ENCODE measurements around the gene APC. TPM values are rescaled to one million over a fixed set of nuclear protein-coding genes. Genes with fewer than 3 reads are reported as not detected.

Gene APC
- total RNA-seq, 6 donors from 2014 or later: 38.4 to 95.3 (median 71.6) TPM

DNA sequence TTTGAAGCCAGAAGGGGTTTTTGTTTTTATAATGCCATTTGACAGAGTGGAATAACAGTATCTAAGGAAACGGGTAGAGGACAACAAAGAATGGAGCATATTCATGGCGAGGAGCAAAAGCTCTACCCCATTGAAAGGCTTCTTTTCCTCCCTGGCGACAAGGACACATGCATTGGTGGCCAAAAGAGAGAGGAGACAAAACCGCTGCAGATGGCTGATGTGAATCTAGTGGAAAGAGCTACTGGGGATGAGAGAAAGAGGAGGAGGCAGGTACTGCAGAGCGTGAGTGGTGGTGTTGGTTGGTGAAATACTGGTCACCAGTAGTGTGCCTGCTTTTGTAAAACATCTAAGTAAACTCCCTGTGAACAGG is 491 bp downstream of the APC start:
- peak overlapping the region; percentile 39 to 80 (median 70) for H3K27ac ChIP-seq
- H3K4me3 ChIP-seq: peak overlapping the region; percentile 61 to 66 (median 64)
- 29 to 32% methylated on average over 5 of the region's 5 CpGs for WGBS, 2 donors
- H3K36me3 ChIP-seq: no peaks in the 10 kb centered on the region
- no peaks in the 10 kb centered on the region for H3K27me3 ChIP-seq
- peaks cover 7 to 23% (median 13%) of the 10 kb centered on the region in 4 donors for H3K4me1 ChIP-seq
- peak in 1 of 2 donors; percentile 41 for ATAC-seq (ENCODE audit: low FRiP score in 2 of 2)
- TF ChIP-seq, protein P1, sequence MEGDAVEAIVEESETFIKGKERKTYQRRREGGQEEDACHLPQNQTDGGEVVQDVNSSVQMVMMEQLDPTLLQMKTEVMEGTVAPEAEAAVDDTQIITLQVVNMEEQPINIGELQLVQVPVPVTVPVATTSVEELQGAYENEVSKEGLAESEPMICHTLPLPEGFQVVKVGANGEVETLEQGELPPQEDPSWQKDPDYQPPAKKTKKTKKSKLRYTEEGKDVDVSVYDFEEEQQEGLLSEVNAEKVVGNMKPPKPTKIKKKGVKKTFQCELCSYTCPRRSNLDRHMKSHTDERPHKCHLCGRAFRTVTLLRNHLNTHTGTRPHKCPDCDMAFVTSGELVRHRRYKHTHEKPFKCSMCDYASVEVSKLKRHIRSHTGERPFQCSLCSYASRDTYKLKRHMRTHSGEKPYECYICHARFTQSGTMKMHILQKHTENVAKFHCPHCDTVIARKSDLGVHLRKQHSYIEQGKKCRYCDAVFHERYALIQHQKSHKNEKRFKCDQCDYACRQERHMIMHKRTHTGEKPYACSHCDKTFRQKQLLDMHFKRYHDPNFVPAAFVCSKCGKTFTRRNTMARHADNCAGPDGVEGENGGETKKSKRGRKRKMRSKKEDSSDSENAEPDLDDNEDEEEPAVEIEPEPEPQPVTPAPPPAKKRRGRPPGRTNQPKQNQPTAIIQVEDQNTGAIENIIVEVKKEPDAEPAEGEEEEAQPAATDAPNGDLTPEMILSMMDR (IDR thresholded peaks at IDR 0.05): no peak
- TF ChIP-seq POLR2AphosphoS5 (IDR thresholded peaks at IDR 0.05): no peak
- TF ChIP-seq EP300 (IDR thresholded peaks at IDR 0.05): no peak
- TF ChIP-seq POLR2A (IDR thresholded peaks at IDR 0.05): no peak
- DNase-seq: no peak
- H3K9me3 ChIP-seq: no peaks in the 10 kb centered on the region

DNA sequence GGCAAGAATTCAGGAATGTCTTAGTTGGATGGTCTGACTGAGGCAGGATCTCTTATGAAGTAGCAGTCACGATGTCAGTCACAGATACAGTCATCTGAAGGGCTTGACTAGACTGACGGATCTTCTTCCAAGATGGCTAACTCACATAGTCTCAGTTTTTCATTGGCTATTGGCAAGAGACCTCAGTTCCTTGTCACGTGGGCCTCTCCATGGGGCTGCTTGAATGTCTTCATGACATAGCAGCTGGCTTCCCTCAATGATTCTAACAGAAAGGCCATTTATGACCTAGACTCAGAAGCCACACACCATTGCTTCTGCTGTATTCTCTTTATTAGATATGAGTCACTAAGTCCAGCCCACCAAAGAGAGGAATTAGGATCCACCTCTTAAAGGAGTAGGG is 4.7 kb downstream of the APC start:
- Histone ChIP-seq H3K4me1 (peaks cover 7 to 15% (median 10%) of the 10 kb centered on the region in 4 donors), H3K9me3 (no peaks in the 10 kb centered on the region), H3K4me3 (no peak overlapping the region), H3K27ac (no peak overlapping the region), H3K36me3 (no peaks in the 10 kb centered on the region), H3K27me3 (no peaks in the 10 kb centered on the region)
- 87 to 94% methylated on average over 3 of the region's 3 CpGs for WGBS, 2 donors
- no peak for TF ChIP-seq EP300 (IDR thresholded peaks at IDR 0.05)
- TF ChIP-seq, protein P1 (IDR thresholded peaks at IDR 0.05): no peak
- no peak for TF ChIP-seq POLR2AphosphoS5 (IDR thresholded peaks at IDR 0.05)
- TF ChIP-seq POLR2A (IDR thresholded peaks at IDR 0.05): no peak
- no peak for DNase-seq
- ATAC-seq (ENCODE audit: low FRiP score in 2 of 2): no peak

DNA sequence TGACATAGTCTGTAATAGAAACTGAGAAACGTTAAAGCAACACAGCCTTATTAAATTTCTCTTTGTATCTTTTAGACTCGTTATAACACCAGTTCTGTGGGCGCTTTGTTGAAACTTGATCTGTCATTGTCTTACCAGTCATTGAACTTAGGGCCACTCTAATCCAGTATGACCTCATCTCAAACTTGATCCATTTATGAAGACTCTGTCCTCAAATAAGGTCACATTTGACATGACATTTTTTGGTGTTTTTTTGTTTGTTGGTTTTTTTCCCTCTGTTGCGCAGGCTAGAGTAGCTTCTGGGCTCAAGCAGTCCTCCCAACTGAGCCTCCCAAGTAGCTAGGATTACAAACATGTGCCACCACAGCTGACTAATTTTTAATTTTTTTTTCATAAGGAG is 5.9 kb downstream of the APC start:
- Histone ChIP-seq H3K4me3 (no peak overlapping the region), H3K9me3 (no peaks in the 10 kb centered on the region), H3K27me3 (no peaks in the 10 kb centered on the region), H3K4me1 (peaks cover 0 to 8% (median 1%) of the 10 kb centered on the region in 4 donors), H3K27ac (no peak overlapping the region), H3K36me3 (no peaks in the 10 kb centered on the region)
- TF ChIP-seq POLR2A (IDR thresholded peaks at IDR 0.05): no peak
- no peak for TF ChIP-seq POLR2AphosphoS5 (IDR thresholded peaks at IDR 0.05)
- TF ChIP-seq EP300 (IDR thresholded peaks at IDR 0.05): no peak
- TF ChIP-seq, protein P1 (IDR thresholded peaks at IDR 0.05): no peak
- WGBS, 2 donors: 95 to 96% methylated on average over 4 of the region's 4 CpGs
- DNase-seq: no peak
- ATAC-seq (ENCODE audit: low FRiP score in 2 of 2): no peak

GRCh38 chr5:112752335-112752734 is 14.7 kb downstream of the APC start:
- H3K4me3 ChIP-seq: no peak overlapping the region
- DNase-seq: no peak
- no peak overlapping the region for H3K27ac ChIP-seq
- WGBS, 2 donors: 67 to 89% methylated on average over 1 of the region's 1 CpG
- H3K27me3 ChIP-seq: no peaks in the 10 kb centered on the region
- peaks cover under 1 to 5% (median 3%) of the 10 kb centered on the region in 4 donors for H3K4me1 ChIP-seq
- H3K9me3 ChIP-seq: no peaks in the 10 kb centered on the region
- no peaks in the 10 kb centered on the region for H3K36me3 ChIP-seq
- no peak for ATAC-seq (ENCODE audit: low FRiP score in 2 of 2)
- TF ChIP-seq, protein P1 (IDR thresholded peaks at IDR 0.05): no peak
- TF ChIP-seq POLR2A (IDR thresholded peaks at IDR 0.05) (no peak), EP300 (IDR thresholded peaks at IDR 0.05) (no peak), POLR2AphosphoS5 (IDR thresholded peaks at IDR 0.05) (no peak)

DNA sequence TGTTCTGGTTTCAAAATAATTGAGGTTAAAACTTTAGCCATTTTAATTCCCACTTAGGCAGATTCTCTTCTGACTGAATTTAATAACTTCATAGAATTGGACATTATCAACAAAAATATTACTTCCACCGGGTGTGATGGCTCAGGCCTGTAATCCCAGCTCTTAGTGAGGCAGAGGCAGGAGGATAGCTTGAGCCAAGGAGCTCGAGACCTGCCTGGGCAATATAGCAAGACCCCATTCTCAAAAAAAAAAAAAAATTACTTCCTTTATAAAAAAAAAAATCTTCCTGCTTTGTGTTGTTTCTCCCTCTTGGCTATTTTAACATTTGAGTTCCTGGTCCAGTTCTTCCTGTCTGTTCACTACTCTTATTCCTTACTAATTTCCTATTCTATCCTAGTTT is 18.0 kb downstream of the APC start:
- TF ChIP-seq POLR2A (IDR thresholded peaks at IDR 0.05) (no peak), POLR2AphosphoS5 (IDR thresholded peaks at IDR 0.05) (no peak), EP300 (IDR thresholded peaks at IDR 0.05) (no peak)
- TF ChIP-seq, protein P1 (IDR thresholded peaks at IDR 0.05): no peak
- Histone ChIP-seq H3K27me3 (no peaks in the 10 kb centered on the region), H3K4me3 (no peak overlapping the region), H3K27ac (no peak overlapping the region), H3K36me3 (peaks cover 0 to 12% (median 3%) of the 10 kb centered on the region in 4 donors), H3K4me1 (peaks cover 2 to 8% (median 5%) of the 10 kb centered on the region in 4 donors), H3K9me3 (no peaks in the 10 kb centered on the region)
- WGBS, 2 donors: 81 to 89% methylated on average over 2 of the region's 2 CpGs
- DNase-seq (no peak), ATAC-seq (ENCODE audit: low FRiP score in 2 of 2) (no peak)

Measured in upper lobe of left lung (tissue), 6 donors.